ENCODE measurements around the gene CMBL. TPM values are rescaled to one million over a fixed set of nuclear protein-coding genes. Genes with fewer than 3 reads are reported as not detected.
A peak's percentile ranks its signal among the peaks of the same experiment; 100 is the strongest.

CMBL gene
- total and polyA plus RNA-seq, 2 of the 13 experiments (the other 11 are each of a cell fraction or from before 2014, with no cell fraction given): 11.5 to 17.0 TPM

- TF ChIP-seq RBFOX2 (IDR thresholded peaks at IDR 0.05; ENCODE audit: low read depth, low read length) (peak; percentile 91), ZNF670 (CRISPR knock-in tag; IDR thresholded peaks at IDR 0.05; ENCODE audit: borderline replicate concordance) (no peak), ZNF75D (CRISPR knock-in tag; IDR thresholded peaks at IDR 0.05; ENCODE audit: borderline replicate concordance) (no peak), KDM2A (CRISPR knock-in tag; IDR thresholded peaks at IDR 0.05; ENCODE audit: borderline replicate concordance, low read depth) (no peak), POLR2AphosphoS2 (IDR thresholded peaks at IDR 0.05; ENCODE audit: low read depth, low read length) (0 out of 2 replicates have a peak, but pooled peaks have one; percentile 70), TFDP1 (CRISPR knock-in tag; IDR thresholded peaks at IDR 0.05; ENCODE audit: borderline replicate concordance) (no peak), NFE2 (CRISPR knock-in tag; IDR thresholded peaks at IDR 0.05) (no peak), NR3C1 (CRISPR knock-in tag; IDR thresholded peaks at IDR 0.05) (no peak), NFKB2 (CRISPR knock-in tag; IDR thresholded peaks at IDR 0.05; ENCODE audit: borderline replicate concordance) (peak; percentile 85; the same call in 1 of the 2 replicates), ZFP37 (CRISPR knock-in tag; IDR thresholded peaks at IDR 0.05; ENCODE audit: borderline replicate concordance) (0 out of 2 replicates have a peak, but pooled peaks have one; percentile 55), KAT2B (IDR thresholded peaks at IDR 0.05; ENCODE audit: borderline replicate concordance, low read depth, low read length) (no peak), GTF2F1 (IDR thresholded peaks at IDR 0.05; ENCODE audit: low read length) (no peak), ZNF263 (CRISPR knock-in tag; IDR thresholded peaks at IDR 0.05) (peak; percentile 57), ZNF543 (CRISPR knock-in tag; IDR thresholded peaks at IDR 0.05) (no peak), MYPOP (CRISPR knock-in tag; IDR thresholded peaks at IDR 0.05) (0 out of 2 replicates have a peak, but pooled peaks have one; percentile 50), ZBTB42 (CRISPR knock-in tag; IDR thresholded peaks at IDR 0.05) (no peak), ZBTB38 (CRISPR knock-in tag; IDR thresholded peaks at IDR 0.05) (no peak), EED (CRISPR knock-in tag; IDR thresholded peaks at IDR 0.05) (peak; percentile 64; the same call in 1 of the 2 replicates)
- TF ChIP-seq, protein P1, sequence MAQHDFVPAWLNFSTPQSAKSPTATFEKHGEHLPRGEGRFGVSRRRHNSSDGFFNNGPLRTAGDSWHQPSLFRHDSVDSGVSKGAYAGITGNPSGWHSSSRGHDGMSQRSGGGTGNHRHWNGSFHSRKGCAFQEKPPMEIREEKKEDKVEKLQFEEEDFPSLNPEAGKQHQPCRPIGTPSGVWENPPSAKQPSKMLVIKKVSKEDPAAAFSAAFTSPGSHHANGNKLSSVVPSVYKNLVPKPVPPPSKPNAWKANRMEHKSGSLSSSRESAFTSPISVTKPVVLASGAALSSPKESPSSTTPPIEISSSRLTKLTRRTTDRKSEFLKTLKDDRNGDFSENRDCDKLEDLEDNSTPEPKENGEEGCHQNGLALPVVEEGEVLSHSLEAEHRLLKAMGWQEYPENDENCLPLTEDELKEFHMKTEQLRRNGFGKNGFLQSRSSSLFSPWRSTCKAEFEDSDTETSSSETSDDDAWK (CRISPR knock-in tag; IDR thresholded peaks at IDR 0.05): no peak
- TF ChIP-seq, protein P2, sequence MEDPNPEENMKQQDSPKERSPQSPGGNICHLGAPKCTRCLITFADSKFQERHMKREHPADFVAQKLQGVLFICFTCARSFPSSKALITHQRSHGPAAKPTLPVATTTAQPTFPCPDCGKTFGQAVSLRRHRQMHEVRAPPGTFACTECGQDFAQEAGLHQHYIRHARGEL (CRISPR knock-in tag; IDR thresholded peaks at IDR 0.05): 0 out of 2 replicates have a peak, but pooled peaks have one; percentile 3
- TF ChIP-seq, protein P3, sequence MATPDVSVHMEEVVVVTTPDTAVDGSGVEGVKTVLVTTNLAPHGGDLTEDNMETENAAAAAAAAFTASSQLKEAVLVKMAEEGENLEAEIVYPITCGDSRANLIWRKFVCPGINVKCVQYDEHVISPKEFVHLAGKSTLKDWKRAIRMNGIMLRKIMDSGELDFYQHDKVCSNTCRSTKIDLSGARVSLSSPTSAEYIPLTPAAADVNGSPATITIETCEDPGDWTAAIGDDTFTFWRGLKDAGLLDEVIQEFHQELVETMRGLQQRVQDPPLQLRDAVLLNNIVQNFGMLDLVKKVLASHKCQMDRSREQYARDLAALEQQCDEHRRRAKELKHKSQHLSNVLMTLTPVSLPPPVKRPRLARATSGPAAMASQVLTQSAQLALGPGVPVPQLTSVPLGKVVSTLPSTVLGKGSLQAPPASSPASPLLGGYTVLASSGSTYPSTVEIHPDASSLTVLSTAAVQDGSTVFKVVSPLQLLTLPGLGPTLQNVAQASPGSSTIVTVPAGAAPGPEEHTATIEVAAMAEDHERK (CRISPR knock-in tag; IDR thresholded peaks at IDR 0.05; ENCODE audit: low read depth): no peak
- TF ChIP-seq, protein P4, sequence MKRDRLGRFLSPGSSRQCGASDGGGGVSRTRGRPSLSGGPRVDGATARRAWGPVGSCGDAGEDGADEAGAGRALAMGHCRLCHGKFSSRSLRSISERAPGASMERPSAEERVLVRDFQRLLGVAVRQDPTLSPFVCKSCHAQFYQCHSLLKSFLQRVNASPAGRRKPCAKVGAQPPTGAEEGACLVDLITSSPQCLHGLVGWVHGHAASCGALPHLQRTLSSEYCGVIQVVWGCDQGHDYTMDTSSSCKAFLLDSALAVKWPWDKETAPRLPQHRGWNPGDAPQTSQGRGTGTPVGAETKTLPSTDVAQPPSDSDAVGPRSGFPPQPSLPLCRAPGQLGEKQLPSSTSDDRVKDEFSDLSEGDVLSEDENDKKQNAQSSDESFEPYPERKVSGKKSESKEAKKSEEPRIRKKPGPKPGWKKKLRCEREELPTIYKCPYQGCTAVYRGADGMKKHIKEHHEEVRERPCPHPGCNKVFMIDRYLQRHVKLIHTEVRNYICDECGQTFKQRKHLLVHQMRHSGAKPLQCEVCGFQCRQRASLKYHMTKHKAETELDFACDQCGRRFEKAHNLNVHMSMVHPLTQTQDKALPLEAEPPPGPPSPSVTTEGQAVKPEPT (CRISPR knock-in tag; IDR thresholded peaks at IDR 0.05; ENCODE audit: low read depth): 0 out of 2 replicates have a peak, but pooled peaks have one; percentile 46
Measured at GRCh38 chr5:10249948-10250805, 57.5 kb downstream of the CMBL start, which contains the start of gene CCT5 (continued).

Measured in HepG2 (cell line).